ENCODE data around the gene DUSP16. TPM values are rescaled to one million over a fixed set of nuclear protein-coding genes. Genes with fewer than 3 reads are reported as not detected.
"Not testable (repeated sequence)": the region's sequence is repeated elsewhere in the genome, so short reads cannot be mapped to it uniquely, and the experiment has no call there.

DUSP16 gene
- total RNA-seq, 1 donor from 2014 or later: 26.1 TPM

GRCh38 chr12:12474931-12475795, 87.5 kb downstream of the DUSP16 start:
- Mint-ChIP-seq H3K27ac (no peak overlapping the region), H3K9me3 (peaks cover 8% of the 10 kb centered on the region), H3K4me1 (no peaks in the 10 kb centered on the region), H3K27me3 (ENCODE audit: insufficient read depth, low read depth) (peaks cover 2% of the 10 kb centered on the region), H3K36me3 (peaks cover 47% of the 10 kb centered on the region), H3K4me3 (no peak overlapping the region)
- Histone ChIP-seq H3K9ac (no peak overlapping the region), H3K79me2 (ENCODE audit: low read depth) (no peaks in the 10 kb centered on the region), H3K36me3 (no peaks in the 10 kb centered on the region), H3K27ac (no peak overlapping the region), H3K4me2 (no peak overlapping the region), H4K20me1 (ENCODE audit: low read depth) (no peaks in the 10 kb centered on the region), H3K27me3 (no peaks in the 10 kb centered on the region), H3K4me1 (no peaks in the 10 kb centered on the region), H3K4me3 (no peak overlapping the region), H3K9me3 (ENCODE audit: low read depth) (no peaks in the 10 kb centered on the region), H3F3A (ENCODE audit: low read depth) (no peaks in the 10 kb centered on the region), H2AFZ (replicated peaks) (no peak overlapping the region)
- no peak for TF ChIP-seq EZH2phosphoT487 (IDR thresholded peaks at IDR 0.05)
- no peak for TF ChIP-seq CTCF (IDR thresholded peaks at IDR 0.05)
- no peak for TF ChIP-seq EZH2 (IDR thresholded peaks at IDR 0.05)
- no peak for DNase-seq (ENCODE audit: low spot score)

GRCh38 chr12:12474471-12474928, 88.2 kb downstream of the DUSP16 start:
- H3K36me3 Mint-ChIP-seq: peaks cover 48% of the 10 kb centered on the region
- H3K4me2 ChIP-seq: no peak overlapping the region
- no peaks in the 10 kb centered on the region for H3K27me3 ChIP-seq
- no peak overlapping the region for H3K4me3 Mint-ChIP-seq
- no peak for TF ChIP-seq EZH2phosphoT487 (IDR thresholded peaks at IDR 0.05)
- TF ChIP-seq EZH2 (IDR thresholded peaks at IDR 0.05): no peak
- TF ChIP-seq CTCF (IDR thresholded peaks at IDR 0.05): no peak
- H3F3A ChIP-seq (ENCODE audit: low read depth): no peaks in the 10 kb centered on the region
- no peaks in the 10 kb centered on the region for H3K9me3 ChIP-seq (ENCODE audit: low read depth)
- no peak for DNase-seq (ENCODE audit: low spot score)
- H3K4me1 Mint-ChIP-seq: no peaks in the 10 kb centered on the region
- H3K79me2 ChIP-seq (ENCODE audit: low read depth): no peaks in the 10 kb centered on the region
- no peaks in the 10 kb centered on the region for H4K20me1 ChIP-seq (ENCODE audit: low read depth)
- peaks cover 12% of the 10 kb centered on the region for H3K9me3 Mint-ChIP-seq
- no peak overlapping the region for H3K9ac ChIP-seq
- H3K36me3 ChIP-seq: no peaks in the 10 kb centered on the region
- no peak overlapping the region for H3K4me3 ChIP-seq
- peaks cover 2% of the 10 kb centered on the region for H3K27me3 Mint-ChIP-seq (ENCODE audit: insufficient read depth, low read depth)
- H3K27ac Mint-ChIP-seq: no peak overlapping the region
- no peak overlapping the region for H2AFZ ChIP-seq (replicated peaks)
- H3K4me1 ChIP-seq: no peaks in the 10 kb centered on the region
- H3K27ac ChIP-seq: no peak overlapping the region

- Mint-ChIP-seq H3K36me3 (peaks cover 51% of the 10 kb centered on the region), H3K4me3 (no peak overlapping the region), H3K27ac (no peak overlapping the region), H3K4me1 (no peaks in the 10 kb centered on the region), H3K27me3 (ENCODE audit: insufficient read depth, low read depth) (no peaks in the 10 kb centered on the region), H3K9me3 (peaks cover 15% of the 10 kb centered on the region)
- no peaks in the 10 kb centered on the region for H4K20me1 ChIP-seq (ENCODE audit: low read depth)
- H2AFZ ChIP-seq (replicated peaks): no peak overlapping the region
- no peaks in the 10 kb centered on the region for H3K4me1 ChIP-seq
- H3F3A ChIP-seq (ENCODE audit: low read depth): no peaks in the 10 kb centered on the region
- H3K27ac ChIP-seq: no peak overlapping the region
- no peak for TF ChIP-seq EZH2phosphoT487 (IDR thresholded peaks at IDR 0.05)
- no peak for TF ChIP-seq EZH2 (IDR thresholded peaks at IDR 0.05)
- no peak for TF ChIP-seq CTCF (IDR thresholded peaks at IDR 0.05)
- no peaks in the 10 kb centered on the region for H3K36me3 ChIP-seq
- H3K4me2 ChIP-seq: no peak overlapping the region
- H3K9me3 ChIP-seq (ENCODE audit: low read depth): no peaks in the 10 kb centered on the region
- H3K4me3 ChIP-seq: no peak overlapping the region
- no peaks in the 10 kb centered on the region for H3K79me2 ChIP-seq (ENCODE audit: low read depth)
- H3K27me3 ChIP-seq: no peaks in the 10 kb centered on the region
- no peak for DNase-seq (ENCODE audit: low spot score)
- no peak overlapping the region for H3K9ac ChIP-seq
Observed at GRCh38 chr12:12473223-12473622, 89.4 kb downstream of the DUSP16 start.

- H3K9ac ChIP-seq; H3K9me3 ChIP-seq (ENCODE audit: low read depth); H3K36me3 ChIP-seq; H3K4me3 Mint-ChIP-seq; H2AFZ ChIP-seq (replicated peaks); H4K20me1 ChIP-seq (ENCODE audit: low read depth); H3K27ac Mint-ChIP-seq; H3K27me3 Mint-ChIP-seq (ENCODE audit: insufficient read depth, low read depth); H3K4me1 Mint-ChIP-seq; H3K27ac ChIP-seq; H3K27me3 ChIP-seq; H3F3A ChIP-seq (ENCODE audit: low read depth); H3K4me1 ChIP-seq; H3K79me2 ChIP-seq (ENCODE audit: low read depth); H3K4me3 ChIP-seq; DNase-seq (ENCODE audit: low spot score); H3K4me2 ChIP-seq: not testable (repeated sequence)
- peaks cover 49% of the 10 kb centered on the region for H3K36me3 Mint-ChIP-seq
- peaks cover 15% of the 10 kb centered on the region for H3K9me3 Mint-ChIP-seq
Observed at GRCh38 chr12:12471982-12472961, 90.4 kb downstream of the DUSP16 start.

Measured in neural progenitor cell (in vitro differentiated cells).